Stimulated activated CD8-positive, alpha-beta memory T cell treated with anti-CD3 and anti-CD28 coated beads, Interleukin-12 subunit alpha, Interleukin-12 subunit beta, amount 100 ng/mL, for 24 hours (primary cell): ENCODE data around the gene CNOT9.

Experiments
- DNase-seq: peaks from one replicate; pipeline ENCODE4 v3.0.0-alpha.2; 2020; ENCODE audit errors: extremely low read depth

The CNOT9 gene

GRCh38 chr2:218644721-218645120, 76.1 kb downstream of the CNOT9 start:
- no peak for DNase-seq

DNA sequence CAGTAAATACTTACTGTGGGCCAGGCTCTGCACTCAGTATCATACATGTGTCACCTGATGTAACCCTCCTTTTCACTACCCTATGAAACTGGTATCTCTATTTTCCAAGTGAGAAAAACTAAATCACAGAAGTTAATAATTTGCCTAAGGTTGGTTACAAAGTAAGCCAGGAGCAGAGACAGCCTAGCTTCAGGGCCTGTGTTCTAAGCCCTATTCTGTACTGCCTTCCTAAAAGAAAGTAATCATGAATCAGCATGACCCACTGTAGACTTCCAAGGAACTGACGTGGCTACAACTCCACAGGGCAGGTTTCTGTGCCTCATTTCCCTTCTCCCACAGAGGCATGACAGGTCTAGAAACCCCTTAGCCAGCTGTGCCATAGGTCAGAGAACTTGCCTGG, 76.5 kb downstream of the CNOT9 start:
- DNase-seq: no peak
